OCI-M2 (cell line): Measurements from ENCODE around the gene NDUFAF7.
"Not testable (repeated sequence)": the region's sequence is repeated elsewhere in the genome, so short reads cannot be mapped to it uniquely, and the experiment has no call there.

ENCODE experiments used
- DNase-seq: peaks from one replicate; lab custom pipeline; 2025; ENCODE audit not compliant: unreplicated experiment; lab: John Stamatoyannopoulos, UW

NDUFAF7 gene

DNA sequence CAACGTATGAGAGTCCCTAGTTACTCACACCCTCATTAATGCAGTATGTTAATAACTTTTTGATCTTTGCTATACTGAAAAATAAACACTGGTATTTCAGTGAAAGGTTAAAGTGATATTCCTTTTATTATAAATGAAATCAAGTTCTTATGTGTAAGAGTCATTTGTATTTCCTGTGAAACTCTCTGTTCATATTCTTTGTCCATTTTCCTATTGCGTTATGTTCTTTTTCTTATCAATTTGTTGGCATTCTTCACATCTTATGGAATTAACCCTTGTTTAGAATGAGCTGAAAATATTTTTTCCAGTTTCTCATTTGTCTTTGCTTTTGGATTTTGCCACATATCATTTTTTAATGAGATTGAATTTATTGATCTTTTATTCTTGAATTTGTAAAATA, 44.8 kb downstream of the NDUFAF7 start:
- DNase-seq: no peak

- no peak for DNase-seq
Observed at GRCh38 chr2:37281916-37282315, 50.5 kb downstream of the NDUFAF7 start.

GRCh38 chr2:37282746-37283145, 51.3 kb downstream of the NDUFAF7 start:
- no peak for DNase-seq

- DNase-seq: no peak
Observed at GRCh38 chr2:37283207-37283606, 51.7 kb downstream of the NDUFAF7 start.

- DNase-seq: no peak
Observed at GRCh38 chr2:37284381-37284780, 52.9 kb downstream of the NDUFAF7 start.

- no peak for DNase-seq
Observed at GRCh38 chr2:37287966-37288365, 56.5 kb downstream of the NDUFAF7 start.

DNA sequence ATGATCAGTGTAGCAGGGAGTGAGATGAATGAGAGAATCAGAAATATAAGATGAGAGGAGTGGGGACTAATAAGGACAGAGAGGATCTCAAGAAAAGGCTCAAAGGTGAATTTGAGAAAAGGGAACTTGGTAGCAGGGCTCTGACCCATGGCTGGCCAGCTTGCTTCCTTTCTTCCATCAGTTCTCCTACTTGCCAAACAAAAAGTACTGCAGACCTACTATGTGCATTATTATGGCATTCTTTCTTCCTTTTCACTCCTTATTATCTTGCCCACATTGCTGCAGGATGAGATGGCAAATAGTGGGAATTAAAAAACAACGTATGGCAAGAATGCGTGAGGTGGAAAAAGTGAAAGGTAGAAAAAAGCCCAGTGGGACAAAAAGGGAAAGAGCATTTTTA, 60.2 kb downstream of the NDUFAF7 start:
- no peak for DNase-seq

- DNase-seq: not testable (repeated sequence)
Observed at GRCh38 chr2:37294858-37295257, 63.4 kb downstream of the NDUFAF7 start.

GRCh38 chr2:37295469-37296073, 64.1 kb downstream of the NDUFAF7 start:
- DNase-seq: no peak

DNA sequence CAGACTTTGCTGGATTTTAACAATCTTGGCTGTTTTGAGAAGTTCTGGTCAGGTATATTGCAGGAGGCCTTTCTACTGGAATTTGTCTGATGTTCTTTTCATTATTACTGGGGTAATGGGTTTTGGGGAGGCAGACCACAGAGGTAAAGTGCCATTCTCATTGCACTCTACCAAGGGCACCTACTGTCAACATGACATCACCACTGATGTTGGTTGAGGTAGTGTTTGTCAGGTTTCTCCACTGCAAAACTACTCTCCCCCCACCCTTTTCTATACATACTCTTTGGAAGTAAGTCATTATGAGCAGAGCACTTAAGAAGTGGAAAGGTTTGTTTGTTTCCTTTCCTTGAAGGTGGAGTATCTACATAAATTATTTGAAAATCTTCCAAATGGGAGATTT, 66.2 kb downstream of the NDUFAF7 start:
- DNase-seq: no peak
